ENCODE results near the gene TBC1D12.

TBC1D12 gene

DNA sequence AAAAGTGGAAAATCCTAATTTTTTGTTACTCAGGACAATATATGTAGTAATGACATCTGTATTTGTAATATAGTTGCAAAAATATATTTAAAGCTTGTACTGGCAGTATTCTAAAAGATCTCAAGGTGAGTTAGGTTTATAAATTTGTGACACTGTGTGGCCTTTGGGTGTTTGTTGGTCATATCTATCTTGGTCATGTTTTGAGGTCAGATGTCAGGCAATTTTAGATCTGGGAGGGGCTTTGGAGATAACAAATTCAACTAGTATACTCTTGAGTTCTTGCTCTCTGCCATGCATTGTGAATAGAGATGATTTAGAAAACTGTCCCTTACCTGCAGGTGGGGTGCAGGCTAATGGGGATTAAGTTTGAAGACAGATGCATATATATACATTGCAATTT lies 3.1 kb downstream of the TBC1D12 start:
- DNase-seq (ENCODE audit: low read depth in 1 of 2, low spot score in 1 of 2), result no peak

DNA sequence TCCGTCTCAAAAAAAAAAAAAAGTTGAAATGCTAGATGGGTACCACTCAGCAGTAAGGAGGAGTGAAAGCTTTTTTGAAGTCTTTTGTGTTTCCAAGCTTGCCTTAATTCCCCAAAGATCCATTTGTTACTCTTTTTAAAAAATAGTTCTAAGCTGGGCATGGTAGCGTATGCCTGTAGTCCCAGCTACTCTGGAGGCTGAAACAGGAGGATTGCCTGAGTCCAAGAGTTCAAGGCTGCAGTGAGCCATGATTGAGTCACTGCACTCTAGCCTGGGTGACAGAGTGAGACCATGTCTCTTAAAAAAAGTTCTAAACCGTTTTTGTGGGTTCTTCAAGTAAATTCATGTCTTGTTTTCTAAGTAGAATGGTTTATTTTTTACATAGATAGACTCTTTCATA lies 5.3 kb downstream of the TBC1D12 start:
- no peak for DNase-seq (ENCODE audit: low read depth in 1 of 2, low spot score in 1 of 2)

DNA sequence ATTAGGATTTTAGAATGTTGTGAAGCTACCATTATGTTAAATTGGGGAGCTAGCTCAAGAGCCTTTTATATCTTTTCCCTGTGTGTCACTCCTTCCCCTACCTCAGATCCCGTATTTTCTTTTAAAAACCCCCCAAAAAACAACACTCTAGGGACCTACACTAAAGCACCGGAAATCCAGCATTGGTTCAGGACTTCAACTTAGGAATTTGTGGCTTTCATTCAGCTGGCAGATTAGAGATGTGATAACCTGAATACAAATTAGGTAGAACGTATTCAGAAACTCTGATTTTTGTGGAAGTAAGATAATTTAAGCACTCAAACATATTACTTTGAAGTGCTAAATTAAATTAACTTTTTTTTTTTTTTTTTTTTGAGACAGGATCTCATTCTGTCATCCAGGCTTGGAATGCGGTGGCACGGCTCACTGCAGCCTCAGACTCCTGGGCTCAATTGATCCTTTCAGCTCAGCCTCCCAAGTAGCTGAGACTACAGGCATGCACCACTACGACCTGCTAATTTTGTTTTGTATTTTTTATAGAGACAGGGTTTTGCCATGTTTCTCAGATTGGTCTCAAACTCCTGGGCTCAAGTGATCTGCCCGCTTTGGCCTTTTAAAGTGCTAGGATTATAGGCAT lies 6.8 kb downstream of the TBC1D12 start:
- no peak for DNase-seq (ENCODE audit: low read depth in 1 of 2, low spot score in 1 of 2)

DNA sequence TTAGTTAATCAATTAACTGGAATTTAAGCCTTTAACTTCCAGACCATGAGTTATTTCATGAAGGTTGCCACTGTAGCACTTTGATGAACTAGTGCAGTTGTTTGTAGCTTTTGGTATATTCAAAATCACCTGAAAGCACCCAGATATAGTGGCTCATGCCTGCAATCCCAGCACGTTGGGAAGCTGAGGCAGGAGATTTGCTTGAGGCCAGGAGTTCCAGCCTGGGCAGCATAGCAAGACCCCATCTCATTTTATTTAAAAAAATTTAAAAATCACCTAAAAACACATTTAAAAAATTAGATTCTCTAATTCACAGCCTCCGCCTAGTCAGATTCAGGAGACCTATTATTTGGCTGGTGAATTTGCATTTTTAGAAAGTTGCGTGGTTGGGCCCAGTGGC lies 9.0 kb downstream of the TBC1D12 start:
- no peak for DNase-seq (ENCODE audit: low read depth in 1 of 2, low spot score in 1 of 2)

DNA sequence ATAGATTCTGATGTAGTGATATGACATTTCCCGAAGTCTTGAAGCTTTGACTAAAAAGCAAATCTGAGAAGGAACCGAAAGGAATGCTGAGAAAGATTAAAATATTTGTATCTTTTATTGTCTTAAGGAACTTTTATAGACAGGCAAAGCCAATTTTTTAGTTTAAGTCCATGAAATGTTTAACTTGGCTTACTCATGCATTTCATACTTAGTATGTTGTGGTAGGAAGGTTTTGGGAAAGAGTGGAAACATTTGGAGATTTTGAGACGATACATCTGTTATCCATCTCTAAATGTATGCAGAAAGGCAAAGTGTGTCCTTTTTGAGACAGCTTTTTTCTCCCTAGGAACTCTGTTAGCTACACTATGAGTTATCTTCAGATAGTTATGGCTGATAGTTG lies 10.1 kb downstream of the TBC1D12 start:
- DNase-seq (ENCODE audit: low read depth in 1 of 2, low spot score in 1 of 2), result no peak

DNA sequence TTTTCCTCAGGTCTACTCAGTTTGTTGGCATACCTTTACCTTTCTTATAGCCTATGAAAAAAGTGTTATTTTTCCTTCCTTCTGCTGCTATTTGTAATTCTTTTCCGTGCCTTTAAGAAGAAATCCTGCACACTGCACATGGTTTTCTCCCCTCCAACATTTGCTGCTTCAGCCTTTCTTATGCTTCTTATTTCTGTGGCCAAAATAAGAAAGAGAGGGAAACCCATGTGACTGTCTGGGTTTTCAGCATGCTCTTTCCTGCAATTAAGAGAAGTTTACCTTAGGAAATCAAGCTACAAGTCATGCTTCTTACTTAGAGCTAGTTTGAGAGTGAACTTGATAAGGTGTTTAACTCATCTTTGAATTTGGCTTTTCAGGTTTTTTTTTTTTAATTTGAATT lies 11.0 kb downstream of the TBC1D12 start:
- no peak for DNase-seq (ENCODE audit: low read depth in 1 of 2, low spot score in 1 of 2)

DNA sequence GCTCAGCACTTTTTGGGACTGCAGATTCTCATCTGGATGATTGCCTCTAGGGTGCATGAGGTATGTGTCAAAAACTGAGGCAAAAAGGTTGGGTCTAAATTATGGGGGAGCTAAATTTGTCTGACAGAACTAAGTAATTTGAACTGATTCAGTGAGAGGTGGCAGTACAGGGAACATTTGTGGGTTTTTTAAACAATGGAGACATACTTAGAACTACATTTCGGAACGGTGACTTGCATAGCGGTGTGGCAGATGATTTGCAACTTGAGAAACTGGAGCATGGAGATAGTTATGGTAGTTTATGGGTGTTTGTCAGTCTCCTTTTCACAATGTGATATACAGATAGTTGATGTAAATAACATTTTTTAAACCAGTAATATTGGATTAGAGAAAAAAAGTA lies 14.6 kb downstream of the TBC1D12 start:
- no peak for DNase-seq (ENCODE audit: low read depth in 1 of 2, low spot score in 1 of 2)

DNA sequence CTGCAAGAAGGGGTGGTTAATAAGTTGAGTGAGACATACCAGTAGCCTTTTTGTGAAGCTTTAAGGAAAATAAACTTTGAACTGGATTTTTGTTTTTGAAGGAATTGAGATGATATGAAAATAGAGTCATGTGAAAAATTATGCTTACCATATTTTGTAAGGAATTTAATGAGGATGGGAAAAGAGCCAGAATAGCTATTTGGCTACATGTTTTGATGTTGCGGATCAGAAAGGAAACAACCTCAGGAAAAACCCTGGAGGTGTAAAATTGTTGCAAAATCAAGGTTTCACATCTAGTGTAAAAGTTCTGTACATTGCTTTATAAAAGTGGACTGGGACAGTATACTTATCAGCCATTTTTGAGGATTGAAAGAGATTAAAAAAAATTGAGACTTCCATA lies 15.0 kb downstream of the TBC1D12 start:
- DNase-seq (ENCODE audit: low read depth in 1 of 2, low spot score in 1 of 2), result no peak

DNA sequence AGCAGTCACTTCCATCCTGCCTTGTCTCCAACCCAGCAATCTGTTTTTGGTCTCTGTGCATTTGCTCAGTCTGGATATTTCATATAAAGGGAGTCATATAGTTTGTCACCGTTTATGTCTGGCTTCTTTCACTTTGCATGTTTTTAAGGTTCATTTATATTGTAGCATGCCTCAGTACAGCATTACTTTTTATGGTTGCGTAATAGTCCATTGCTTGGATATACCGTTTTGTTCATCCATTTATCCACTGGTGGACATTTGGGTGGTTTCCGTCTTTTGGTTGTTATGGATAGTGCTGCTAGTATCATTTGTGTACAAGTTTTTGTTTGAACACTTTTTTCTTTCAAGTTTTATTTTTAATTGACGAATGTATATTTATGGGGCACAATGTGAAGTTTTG lies 18.2 kb downstream of the TBC1D12 start:
- DNase-seq (ENCODE audit: low read depth in 1 of 2, low spot score in 1 of 2), result no peak

DNA sequence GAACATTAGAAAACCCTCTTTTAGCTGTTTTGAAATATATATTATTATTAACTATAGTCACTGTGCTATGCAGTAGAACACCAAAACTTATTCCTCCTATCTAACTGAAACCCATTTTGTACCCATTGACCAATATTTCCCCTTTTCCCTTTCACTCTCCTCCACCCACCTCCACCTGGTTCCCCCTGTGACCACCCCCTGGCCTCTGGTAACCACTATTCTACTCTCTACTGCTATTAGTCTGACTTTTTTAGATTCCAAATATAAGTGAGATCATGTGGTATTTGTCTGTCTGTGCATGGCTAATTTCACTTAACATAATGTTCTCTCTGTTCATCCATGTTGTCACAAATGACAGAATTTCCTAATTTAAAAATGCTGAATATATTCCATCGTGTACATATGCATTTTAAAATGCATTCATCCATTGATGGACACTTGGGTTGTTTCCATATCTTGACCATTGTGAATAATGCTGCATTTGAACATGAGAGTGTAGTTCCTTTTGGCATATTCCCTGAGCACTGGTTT lies 18.7 kb downstream of the TBC1D12 start:
- DNase-seq (ENCODE audit: low read depth in 1 of 2, low spot score in 1 of 2), result no peak

DNA sequence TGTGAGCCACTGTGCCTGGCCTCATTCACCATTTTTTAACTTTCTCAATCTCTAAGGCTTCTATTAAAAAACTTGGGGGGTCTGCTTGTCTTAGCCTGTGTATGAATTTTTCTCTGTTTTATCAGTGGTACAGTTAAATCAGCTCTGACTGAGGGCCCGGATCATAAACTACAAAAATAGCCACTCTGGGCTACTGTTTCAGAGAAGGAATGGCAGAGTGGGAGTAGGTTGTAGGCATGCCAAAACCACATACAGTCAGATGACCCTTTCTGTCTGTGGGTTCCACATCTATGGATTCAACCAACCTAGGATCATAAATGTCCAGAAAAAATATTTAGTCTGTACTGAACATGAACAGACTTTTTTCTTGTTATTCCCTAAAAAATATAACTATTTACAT lies 21.3 kb downstream of the TBC1D12 start:
- no peak for DNase-seq (ENCODE audit: low read depth in 1 of 2, low spot score in 1 of 2)

DNA sequence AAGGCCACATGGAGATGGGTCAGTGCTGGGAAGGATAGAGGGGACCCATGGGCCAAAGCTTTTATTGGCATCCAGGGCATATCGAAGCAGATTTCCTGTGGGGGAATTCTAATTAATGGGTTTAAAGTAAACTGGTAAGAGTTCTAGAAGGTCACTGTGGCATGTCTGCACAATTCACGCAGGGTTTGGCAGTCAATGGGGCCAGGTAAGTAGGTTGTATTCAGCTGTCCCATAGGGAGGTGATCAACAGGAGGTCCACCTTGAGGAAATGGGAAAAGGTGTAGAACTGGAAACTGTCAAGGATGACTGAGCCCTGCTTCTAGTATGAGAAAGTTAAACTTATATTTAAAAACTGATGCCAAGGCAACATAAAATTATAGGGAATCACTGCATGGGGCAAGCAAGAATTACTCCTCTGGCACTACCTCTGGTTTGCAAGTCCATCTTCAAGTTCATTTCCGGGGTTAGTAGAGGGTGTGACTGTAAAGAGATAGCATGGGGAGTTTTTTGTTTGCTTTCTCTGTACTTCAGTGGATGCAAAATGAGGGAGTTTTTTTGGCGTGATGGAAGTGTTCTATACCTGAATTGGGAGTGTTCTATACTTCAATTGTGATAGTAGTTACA lies 22.5 kb downstream of the TBC1D12 start:
- no peak for DNase-seq (ENCODE audit: low read depth in 1 of 2, low spot score in 1 of 2)

DNA sequence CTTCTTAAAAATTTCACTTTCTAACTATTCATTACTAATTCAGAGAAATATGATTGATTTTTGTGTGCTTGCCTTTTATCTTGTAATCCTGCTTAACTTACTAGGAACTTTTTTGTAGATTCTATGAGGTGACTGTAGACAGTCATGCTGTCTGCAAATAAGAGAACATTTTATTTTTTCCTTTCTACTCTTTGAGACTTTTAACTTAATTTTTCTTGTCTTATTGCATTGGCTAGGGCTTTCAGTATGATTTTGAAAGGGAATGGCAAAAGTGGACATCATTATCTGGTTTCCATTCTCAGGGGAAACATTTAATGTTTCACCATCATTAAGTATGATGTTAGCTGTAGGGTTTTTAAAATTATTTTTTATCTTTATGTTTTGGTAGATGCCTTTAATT lies 23.6 kb downstream of the TBC1D12 start:
- no peak for DNase-seq (ENCODE audit: low read depth in 1 of 2, low spot score in 1 of 2)

DNA sequence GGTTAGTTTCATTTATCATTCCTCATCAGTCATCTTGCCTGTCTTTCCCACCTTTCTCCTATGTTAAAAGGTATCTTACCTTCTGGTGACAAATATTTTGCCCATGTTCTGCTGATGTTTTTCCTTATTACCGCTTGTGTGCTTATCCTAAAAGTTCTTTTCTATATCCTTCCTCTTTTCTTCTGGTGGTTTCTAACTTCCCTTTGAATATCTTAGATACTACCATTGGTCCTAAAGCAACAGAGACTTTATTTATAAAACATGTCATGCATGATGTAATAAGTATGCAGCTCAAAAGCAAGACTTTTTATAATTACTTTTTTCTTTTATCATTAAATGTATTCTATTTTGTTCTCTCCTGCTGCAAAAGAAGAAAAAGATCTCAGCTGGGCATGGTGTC lies 24.8 kb downstream of the TBC1D12 start:
- no peak for DNase-seq (ENCODE audit: low read depth in 1 of 2, low spot score in 1 of 2)

DNA sequence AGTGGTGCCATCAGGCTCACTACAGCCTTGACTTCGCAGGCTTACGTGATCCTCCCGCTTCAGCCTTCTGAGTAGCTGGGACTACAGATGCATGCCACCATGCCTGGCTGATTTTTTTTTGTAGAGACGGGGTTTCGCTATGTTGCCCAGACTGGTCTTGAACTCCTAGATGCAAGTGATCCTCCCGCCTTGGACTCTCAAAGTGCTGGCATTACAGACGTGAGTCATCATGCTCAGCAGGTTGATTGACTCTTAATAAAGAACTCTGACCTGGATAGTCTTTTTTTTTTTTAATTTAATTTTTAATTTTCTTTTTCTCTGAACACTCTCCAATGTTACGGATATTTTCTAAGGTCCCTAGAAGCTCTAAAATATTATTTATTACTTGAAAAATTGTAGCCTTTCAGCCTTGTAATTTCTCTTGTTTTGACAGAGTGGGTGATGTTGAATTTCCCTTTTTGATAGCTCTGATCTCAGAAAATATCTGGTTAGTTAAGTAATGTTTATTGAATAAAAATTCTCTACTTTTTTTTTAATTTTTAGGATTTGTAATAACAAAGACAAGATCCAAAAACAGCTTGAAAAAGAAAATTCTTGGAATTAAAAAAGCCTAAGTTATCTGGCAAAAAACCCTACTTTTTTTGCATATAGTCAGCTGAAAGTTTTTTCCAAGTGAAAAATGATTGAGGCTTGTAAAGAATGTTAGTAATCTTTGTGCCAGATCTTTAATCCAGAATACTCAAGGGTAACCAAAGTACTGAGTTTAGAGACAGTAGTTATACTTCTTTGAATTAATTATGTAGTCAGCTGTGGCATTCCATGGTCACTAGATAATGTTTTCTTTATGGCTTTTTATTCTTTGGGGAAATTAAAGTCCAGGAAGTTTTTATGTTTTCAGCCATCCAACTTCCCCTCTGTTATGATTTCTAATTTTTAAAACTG lies 26.7 kb downstream of the TBC1D12 start:
- DNase-seq (ENCODE audit: low read depth in 1 of 2, low spot score in 1 of 2), result no peak

DNA sequence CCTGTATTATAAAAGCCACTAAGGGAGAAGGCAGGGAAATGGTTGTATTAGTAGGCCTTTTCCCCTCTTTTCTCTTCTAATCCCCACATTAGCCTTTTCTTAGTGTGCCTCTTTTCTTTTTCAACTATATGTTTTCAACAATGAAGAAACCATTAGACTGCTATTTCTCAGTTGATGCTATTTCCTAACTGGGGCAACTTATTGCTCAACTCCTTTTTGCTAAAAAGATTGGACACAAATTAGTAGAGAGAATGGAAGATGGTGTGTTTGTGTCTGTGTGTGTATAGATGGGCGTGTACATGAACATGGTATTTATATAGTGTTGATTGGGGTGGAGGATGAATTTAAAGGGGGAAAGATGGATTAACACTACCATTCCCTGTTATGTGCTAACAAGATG lies 28.4 kb downstream of the TBC1D12 start:
- no peak for DNase-seq (ENCODE audit: low read depth in 1 of 2, low spot score in 1 of 2)

DNA sequence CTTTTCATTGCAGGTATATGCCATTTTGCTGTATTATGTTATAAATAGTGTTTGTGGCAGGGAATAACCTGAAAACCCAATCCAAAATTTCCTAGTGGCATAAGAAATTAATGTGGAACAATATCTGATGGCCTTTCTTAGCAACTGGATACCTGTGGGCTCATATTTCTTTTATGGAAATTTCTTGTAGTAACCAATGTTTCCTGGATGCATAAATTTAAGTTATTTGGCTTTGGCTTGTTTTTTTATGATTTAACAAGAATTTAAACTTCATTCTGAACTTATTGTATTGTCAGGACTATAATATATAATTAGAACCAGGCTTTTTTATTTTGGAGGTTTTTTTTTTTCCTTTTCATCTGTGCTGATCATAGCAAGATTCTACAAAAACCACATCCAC lies 30.1 kb downstream of the TBC1D12 start:
- DNase-seq (ENCODE audit: low read depth in 1 of 2, low spot score in 1 of 2), result no peak

DNA sequence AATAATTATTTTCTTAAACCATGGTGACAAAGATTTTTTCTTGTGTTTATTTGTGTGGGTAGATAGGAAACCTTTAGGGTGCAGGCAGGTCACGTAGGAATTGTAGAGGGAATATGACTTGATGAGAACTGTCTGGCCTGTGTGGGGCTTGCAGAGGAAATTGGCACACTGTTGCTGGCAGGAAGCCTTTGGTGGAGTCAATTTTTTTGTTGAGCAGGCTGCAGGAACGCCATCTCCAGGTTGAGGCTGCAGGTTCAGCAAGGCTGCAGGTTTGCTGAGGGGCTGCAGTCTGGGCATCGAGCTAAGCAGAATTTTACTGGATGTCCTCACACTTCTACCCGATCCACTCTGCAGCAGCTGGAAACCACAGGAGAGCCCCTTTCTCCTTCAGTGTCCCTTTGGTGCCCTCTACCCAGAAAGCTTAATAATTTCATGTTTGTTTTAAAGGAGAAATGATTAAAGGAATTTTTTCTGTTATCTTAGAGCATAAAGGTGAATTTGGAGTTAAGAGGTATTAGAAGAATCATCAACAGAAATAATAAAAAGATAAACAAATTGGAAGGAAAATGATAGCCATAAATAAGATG lies 37.0 kb downstream of the TBC1D12 start:
- no peak for DNase-seq (ENCODE audit: low read depth in 1 of 2, low spot score in 1 of 2)

DNA sequence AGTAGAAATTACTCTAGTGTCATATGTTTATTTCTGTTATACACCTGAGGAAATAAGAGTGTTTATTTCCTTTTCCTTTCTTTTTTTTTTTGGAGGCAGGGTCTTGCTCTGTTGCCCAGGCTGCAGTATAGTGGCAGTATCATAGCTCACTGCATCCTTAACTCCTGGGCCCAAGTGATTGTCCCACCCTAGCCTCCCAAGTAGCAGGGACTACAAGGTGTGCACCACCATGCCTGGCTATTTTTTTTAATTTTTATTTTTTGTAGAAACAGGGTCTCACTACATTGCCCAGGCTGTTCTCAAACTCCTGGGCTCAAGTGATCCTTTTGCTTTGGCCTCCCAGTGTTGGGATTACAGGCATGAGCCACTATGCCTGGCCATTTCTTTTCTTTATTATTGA lies 37.8 kb downstream of the TBC1D12 start:
- DNase-seq (ENCODE audit: low read depth in 1 of 2, low spot score in 1 of 2), result no peak

DNA sequence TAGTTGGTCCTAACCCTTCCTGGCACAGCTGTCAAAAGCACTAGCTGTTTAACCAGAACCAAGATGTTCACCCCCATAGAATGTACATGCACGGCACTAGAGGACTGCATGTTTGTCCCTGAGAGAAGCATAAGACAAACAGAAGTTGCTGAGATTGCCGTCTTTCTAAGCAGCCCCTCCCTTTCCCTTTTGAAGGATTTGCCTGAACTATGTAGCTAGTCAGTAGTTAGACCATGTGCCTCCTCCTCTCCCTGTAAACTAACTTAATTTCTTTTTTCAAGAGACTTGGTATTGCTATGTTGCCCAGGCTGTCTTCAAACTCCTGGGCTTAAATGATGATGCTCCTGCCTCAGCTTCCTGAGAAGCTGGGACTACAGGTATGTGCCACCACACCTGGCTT lies 40.7 kb downstream of the TBC1D12 start:
- DNase-seq (ENCODE audit: low read depth in 1 of 2, low spot score in 1 of 2), result no peak

DNA sequence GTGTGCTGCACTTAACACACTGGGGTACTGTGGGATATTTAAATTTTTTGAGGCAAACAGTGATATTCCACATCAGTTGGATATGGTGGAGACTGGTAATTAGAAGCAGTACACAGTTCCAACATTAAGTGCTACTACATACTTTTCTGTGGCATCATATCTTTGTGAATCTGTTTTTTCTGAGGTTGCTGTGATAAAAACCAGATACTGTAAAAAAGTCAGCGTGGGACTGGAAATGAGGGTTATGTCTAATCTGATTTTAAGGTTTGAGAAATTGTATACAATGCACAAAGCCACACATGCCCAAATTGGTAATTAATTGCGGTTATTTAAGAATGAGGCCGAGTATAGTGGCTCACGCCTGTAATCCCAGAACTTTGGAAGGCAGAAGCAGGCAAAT lies 41.2 kb downstream of the TBC1D12 start:
- DNase-seq (ENCODE audit: low read depth in 1 of 2, low spot score in 1 of 2), result no peak

DNA sequence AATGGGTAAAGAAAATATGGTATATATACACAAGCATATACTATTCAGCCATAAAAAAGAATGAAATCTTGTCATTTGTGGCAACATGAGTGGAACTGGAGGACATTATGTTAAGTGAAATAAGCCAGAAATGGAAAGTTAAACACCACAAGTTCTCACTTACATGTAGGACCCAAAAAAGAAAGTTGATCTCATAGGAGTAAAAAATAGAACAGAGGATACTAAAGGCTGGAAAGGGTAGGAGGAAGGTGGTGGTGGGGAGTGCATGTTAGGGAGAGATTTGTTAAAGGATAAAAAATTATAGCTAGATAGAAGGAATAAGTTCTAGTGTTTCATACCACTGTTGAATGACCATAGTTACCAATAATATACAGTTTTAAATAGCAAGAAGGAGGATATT lies 48.4 kb downstream of the TBC1D12 start:
- DNase-seq (ENCODE audit: low read depth in 1 of 2, low spot score in 1 of 2), result no peak
